Astrocyte of the cerebellum (primary cell): ENCODE measurements around the gene ZSWIM4.

Experiments used
- DNase-seq: peaks from one replicate; pipeline ENCODE4 v3.0.0-alpha.2; 2011; ENCODE audit warnings: low read depth
- H3K4me3 ChIP-seq: 2 replicates; pipeline ENCODE4 v1.5.1; 2011; ENCODE audit warnings: mild to moderate bottlenecking, low read depth, low read length, moderate library complexity
- in situ Hi-C: cut with HindIII; loops from 2 replicates; pipeline ENCODE4 v1.10.0; 2017; ENCODE audit warnings: low sequenced_read_pairs
- TF ChIP-seq, protein P1 (sequence below): IDR thresholded peaks from 2 replicates; pipeline ENCODE4 v1.5.1; 2012; ENCODE audit warnings: low read length, low read depth, moderate library complexity, mild to moderate bottlenecking; ENCODE audit errors: missing control alignments

ZSWIM4 gene

DNA sequence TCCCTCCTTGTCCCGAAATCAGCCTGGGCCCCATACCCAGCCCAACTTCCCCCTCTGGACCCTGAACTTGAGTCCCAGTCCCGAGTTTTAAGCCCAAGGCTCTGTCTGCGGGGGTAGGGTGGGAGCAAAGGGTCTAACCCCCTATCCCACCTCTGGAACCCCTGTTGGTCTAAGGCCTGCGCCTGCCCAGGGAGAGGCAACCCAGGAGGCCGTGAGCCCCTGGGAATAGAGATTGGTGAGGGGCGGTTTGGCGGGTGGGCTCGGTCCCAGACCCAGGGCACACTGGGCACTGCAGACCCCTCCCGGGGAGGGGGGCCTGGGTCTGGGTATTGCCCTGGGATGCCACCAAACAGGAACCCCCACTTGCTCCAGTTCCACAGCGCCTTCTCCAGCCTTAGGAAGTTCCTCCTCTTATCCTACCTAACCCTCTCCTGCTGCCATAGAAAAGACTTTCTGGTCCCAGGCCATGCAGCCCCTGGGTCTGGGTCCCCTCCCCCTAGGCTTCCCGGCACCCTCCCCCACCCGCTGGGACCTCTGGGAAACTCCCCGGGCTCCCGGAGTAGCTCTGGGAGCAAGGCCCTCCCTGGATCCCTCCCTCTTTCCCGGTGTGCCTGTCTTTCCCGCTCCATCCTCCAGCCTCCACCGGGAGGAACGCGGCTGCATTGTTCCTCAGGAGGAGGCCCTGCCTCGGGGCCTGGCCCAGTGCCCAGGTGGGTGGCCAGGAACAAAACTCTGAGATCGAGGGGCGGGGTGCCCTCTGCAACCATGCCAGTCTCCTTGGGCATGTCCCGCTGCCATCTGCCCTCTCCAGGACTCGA, 48.1 kb downstream of the ZSWIM4 start:
- DNase-seq = no peak

DNA sequence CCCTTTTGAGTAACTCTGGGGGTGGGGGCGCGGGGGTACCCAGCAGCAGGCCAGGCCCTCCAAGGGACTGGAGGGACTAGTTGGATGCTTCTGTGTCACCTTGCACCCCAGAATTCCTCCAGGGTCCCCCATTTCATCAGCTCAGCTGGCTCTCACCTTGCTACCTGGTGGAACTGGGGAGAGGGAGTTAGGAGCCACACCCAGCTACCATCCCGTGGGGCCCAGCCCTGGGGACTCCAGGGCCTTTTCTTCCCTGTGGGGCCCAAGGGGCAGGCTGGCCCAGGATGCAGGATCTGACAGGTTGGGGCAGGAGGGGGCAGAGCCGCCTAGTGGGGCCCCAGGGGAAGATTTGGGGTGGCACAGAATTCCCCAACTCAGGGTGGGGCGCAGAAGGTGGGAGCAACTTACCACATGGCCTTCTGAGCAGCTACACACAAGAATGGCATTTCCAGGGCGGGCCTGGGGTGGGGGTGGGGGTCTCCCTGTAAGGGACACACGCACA, 48.9 kb downstream of the ZSWIM4 start:
- no peak overlapping the region for H3K4me3 ChIP-seq
- TF ChIP-seq, protein P1, sequence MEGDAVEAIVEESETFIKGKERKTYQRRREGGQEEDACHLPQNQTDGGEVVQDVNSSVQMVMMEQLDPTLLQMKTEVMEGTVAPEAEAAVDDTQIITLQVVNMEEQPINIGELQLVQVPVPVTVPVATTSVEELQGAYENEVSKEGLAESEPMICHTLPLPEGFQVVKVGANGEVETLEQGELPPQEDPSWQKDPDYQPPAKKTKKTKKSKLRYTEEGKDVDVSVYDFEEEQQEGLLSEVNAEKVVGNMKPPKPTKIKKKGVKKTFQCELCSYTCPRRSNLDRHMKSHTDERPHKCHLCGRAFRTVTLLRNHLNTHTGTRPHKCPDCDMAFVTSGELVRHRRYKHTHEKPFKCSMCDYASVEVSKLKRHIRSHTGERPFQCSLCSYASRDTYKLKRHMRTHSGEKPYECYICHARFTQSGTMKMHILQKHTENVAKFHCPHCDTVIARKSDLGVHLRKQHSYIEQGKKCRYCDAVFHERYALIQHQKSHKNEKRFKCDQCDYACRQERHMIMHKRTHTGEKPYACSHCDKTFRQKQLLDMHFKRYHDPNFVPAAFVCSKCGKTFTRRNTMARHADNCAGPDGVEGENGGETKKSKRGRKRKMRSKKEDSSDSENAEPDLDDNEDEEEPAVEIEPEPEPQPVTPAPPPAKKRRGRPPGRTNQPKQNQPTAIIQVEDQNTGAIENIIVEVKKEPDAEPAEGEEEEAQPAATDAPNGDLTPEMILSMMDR = no peak
- DNase-seq = no peak
- in situ Hi-C loops = no loop called here

More for the DNA sequence above, 48.1 kb downstream of the ZSWIM4 start:
- TF ChIP-seq, protein P1 = no peak
- in situ Hi-C loops = no loop called here
- peak overlapping the region; percentile 75 for H3K4me3 ChIP-seq

DNA sequence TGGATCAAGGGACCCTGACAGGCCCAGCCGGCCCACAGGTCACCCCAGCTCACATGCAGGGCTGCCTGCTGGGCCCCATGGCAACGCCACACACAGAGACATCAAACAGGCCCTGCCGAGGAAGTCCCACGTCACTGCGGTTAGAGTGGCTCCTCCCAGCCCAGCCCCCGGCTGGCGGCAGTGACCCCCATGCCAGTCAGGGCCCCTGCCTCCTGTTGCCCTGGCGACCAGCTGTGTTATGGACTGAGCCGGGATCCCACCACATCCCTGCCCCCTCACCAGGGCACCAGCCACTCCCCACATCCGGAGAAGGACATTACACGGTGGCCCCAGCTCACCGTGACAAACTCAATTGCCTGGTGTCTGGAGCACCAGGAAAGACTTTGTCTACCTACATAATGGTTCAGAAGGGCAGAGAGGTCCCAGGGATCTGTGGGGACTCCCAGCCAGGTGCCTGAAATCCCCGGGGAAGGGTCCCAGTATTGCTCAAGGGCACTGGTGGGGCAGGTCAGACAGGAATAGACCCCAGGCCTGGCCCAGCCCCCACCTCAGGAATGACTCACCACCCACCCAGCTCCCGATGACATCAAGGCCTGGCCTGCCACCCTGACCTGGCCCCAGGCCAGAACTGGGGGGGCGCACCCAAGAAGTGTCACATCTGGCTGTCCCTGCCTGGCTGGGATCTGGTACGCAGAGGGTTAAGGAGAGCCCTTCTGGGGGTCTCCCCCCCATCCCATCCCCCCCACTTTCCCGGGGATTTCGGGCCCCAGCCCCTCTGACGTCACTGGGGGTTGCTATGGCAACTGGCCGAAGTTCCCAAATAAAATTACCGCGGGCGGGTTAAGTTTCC, 51.5 kb downstream of the ZSWIM4 start:
- peak overlapping the region; percentile 37 for H3K4me3 ChIP-seq
- TF ChIP-seq, protein P1 = no peak
- DNase-seq = peak; percentile 80
- in situ Hi-C loops = no loop called here

DNA sequence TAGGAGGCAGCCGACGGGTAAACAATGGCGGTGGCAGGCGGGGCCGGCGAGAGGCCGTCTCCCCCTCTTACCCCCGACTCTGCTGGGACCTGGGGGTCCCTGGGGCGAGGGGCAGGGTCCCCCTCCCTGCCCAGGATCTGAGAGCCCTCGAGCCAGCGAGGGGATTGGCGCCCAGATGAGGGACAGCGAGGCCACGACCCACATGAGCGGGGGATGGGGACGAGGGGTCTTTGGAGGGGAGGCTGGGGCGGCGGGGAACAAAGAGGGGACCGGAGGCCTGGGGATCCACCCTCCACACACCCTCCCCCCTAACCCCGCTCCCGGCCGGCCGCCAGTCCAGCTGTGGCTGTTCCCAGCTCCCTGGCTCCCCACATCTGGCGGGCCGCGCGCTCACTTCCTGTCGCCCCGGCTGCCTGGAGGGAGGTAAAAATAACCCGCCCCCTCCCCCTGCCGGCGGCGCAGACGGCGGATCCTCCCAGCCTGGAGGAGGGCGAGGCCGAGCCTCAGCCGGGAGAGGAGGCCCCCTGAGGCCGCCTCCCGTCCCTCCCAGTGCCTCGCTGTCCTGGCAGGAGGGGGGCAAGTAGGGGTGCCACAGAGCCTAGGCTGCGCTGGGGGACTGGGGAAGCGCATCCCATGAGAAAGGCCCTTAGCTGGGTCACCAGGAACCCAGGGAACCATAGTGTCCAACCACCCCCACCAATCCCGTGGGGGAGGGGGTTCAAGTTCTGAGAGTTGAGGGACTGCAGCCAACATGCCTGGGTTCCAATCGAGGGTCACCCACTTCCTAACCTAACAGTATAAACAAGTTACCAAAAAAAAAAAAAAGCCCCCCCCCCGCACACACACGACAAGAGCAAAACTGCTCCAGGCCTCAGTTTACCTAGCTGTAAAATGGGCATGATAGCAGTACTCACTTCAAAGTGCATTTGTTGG, 52.4 kb downstream of the ZSWIM4 start:
- peak; percentile 77 for DNase-seq
- in situ Hi-C loops = no loop called here

DNA sequence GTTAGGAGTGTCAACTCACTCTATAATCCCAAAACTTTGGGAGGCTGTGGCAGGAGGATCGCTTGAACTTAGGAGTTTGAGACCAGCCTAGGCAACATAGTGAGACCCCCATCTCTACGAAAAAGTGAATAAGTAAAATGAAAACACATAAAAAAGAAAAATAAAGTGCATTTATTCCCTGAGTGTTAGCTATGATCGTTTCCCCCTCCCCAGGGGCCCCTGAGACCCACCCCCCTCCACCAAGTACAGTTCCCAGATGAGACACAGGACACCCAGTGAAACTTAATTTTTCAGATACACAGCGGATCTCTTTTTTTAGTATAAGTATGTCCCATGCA, 53.1 kb downstream of the ZSWIM4 start:
- in situ Hi-C loops = no loop called here
- TF ChIP-seq, protein P1 = no peak
- no peak overlapping the region for H3K4me3 ChIP-seq
- no peak for DNase-seq

More for the DNA sequence above, 52.4 kb downstream of the ZSWIM4 start:
- TF ChIP-seq, protein P1 = peak; percentile 10
- H3K4me3 ChIP-seq = peak overlapping the region; percentile 37
